GM12873 (cell line): ENCODE results near the gene RECK.

Experiments used
- CTCF ChIP-seq: IDR thresholded peaks from 2 replicates; pipeline ENCODE4 v1.5.1; 2012; ENCODE audit warnings: low read depth, mild to moderate bottlenecking, moderate library complexity, low read length, control low read depth; ENCODE audit not compliant: insufficient read depth; ENCODE audit errors: missing control alignments

Gene RECK

GRCh38 chr9:36078051-36078450, 41.3 kb downstream of the RECK start:
- TF ChIP-seq CTCF = no peak

DNA sequence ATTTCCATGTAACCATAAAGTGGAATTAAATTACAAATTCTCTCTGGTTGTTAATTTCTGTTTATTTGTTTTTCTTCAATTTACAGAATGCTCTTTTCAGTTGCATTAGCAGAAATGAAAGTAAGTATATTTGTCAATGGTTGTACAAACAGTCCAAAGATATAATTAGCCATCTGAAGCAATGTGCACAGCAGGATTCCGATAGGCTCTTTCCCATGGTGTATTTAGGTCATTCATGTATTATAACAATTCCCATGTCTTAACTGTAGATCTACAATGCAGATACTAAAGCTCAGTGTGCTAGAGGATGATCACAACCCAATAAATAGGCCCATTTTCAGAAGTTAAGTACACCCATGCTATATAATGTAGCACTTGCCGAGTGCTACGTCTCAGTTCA, 43.8 kb downstream of the RECK start:
- no peak for TF ChIP-seq CTCF

GRCh38 chr9:36082931-36083330, 46.2 kb downstream of the RECK start:
- no peak for TF ChIP-seq CTCF

DNA sequence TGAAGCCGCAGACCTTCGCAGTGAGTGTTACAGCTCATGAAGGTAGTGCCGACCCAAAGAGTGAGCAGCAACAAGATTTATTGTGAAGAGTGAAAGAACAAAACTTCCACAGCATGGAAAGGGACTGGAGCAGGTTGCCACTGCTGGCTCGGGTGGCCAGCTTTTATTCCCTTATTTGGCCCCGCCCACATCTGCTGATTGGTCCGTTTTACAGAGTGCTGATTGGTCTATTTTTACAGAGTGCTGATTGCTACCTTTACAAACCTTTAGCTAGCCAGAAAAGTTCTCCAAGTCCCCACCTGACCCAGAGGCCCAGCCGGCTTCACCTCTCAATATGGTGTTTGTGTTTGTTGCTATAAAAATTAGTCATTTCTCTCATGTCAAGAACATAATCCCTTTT, 49.7 kb downstream of the RECK start:
- TF ChIP-seq CTCF = no peak

DNA sequence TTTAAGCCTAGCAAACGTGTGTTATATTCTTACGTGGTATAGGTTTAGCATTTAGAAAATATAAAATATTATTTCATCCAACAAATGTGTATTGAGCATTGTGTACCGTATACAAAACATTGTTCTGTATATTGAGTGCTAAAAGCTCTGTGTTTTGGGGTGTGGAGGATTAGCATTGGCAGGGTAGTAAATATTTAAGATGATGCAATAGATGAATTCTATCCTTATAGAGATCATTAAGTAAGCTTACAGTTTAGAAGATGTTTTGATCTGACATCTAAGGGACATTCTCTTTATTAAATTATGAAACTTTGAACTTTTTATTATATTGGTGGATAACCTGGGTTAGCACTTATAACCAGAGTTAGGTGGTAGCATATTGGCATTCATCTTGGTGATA, 51.3 kb downstream of the RECK start:
- no peak for TF ChIP-seq CTCF

DNA sequence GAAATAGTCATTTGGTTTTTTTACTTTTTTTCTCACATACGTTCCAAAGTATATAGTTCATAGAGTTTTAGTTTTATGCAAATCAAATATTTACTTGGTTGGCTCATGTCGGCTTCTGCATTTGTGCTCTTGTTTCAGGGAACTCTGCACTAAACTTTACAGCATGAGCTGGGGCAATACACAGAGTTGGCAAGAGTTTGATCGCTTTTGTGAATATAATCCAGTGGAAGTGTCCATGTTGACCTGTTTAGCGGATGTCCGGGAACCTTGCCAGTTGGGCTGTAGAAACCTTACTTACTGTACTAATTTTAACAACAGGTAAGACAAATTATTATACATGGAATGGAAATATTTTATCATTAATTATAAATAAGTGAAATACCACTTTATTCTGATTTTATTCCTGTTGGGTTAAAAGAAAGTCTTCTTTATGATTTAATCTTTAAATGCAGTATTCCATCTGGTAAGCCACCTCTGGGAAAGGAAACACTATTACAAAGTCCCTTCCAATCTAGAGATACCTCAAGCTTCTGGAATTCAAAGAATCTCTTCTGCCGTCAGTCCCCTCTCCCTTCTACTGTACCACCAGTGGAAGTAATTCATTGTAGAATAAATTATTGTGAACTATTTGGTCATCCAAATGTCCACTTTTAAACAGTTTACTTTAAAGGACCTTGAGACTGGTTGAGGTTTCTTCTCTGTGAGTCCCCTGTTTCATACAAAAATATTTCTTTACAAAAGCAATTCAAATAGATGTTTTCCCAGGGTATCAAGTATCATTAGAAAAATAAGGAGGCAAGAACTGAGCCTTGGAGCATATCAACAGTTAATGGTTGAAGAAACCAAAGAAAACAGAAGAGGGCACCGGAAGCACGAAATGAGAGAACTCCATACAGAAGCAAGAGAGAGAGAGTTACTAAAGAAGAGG, 54.6 kb downstream of the RECK start:
- TF ChIP-seq CTCF = no peak

- no peak for TF ChIP-seq CTCF
Measured at GRCh38 chr9:36092014-36092413, 55.3 kb downstream of the RECK start.
